Measurements from ENCODE around the gene HHLA2. TPM values are rescaled to one million over a fixed set of nuclear protein-coding genes. Genes with fewer than 3 reads are reported as not detected.

Gene HHLA2
- total and polyA plus RNA-seq, 2 of the 8 experiments (the other 6 are each of a cell fraction or from before 2014, with no cell fraction given), result not detected

GRCh38 chr3:108334701-108335100, 38.4 kb downstream of the HHLA2 start:
- H3K4me2 ChIP-seq (ENCODE audit: insufficient read depth in 1 of 2, low read depth in 2 of 2, low read length in 2 of 2), result no peak overlapping the region
- H3K9me3 ChIP-seq (ENCODE audit: insufficient read depth in 2 of 2, low read depth in 1 of 2, low read length in 1 of 2), result no peaks in the 10 kb centered on the region
- no peak overlapping the region for H2BK5ac ChIP-seq (ENCODE audit: low read depth, low read length)
- WGBS, 2 experiments (ENCODE audit: extremely low coverage in 1 of 2, insufficient coverage in 1 of 2, insufficient read length in 1 of 2, insufficient replicate concordance in 2 of 2, low coverage in 1 of 2, low lambda C conversion rate in 2 of 2, missing lambda C conversion rate in 1 of 2), result 93% methylated on average over 1 of the region's 1 CpG; no CpG with 5 or more reads in 1 of the 2 experiments
- H2BK12ac ChIP-seq (ENCODE audit: low read depth, low read length), result no peak overlapping the region
- FAIRE-seq (no peak), DNase-seq (ENCODE audit: low read depth in 1 of 2, low spot score in 2 of 2) (no peak)
- H4K5ac ChIP-seq (ENCODE audit: insufficient read length, low read depth, low read length), result no peak overlapping the region
- no peaks in the 10 kb centered on the region for H3K79me2 ChIP-seq (ENCODE audit: control insufficient read depth in 1 of 2, insufficient read depth in 2 of 2, low read length in 2 of 2)
- ChIA-PET POLR2A (ENCODE audit: partially characterized antibody) (no interaction called here), CTCF (ENCODE audit: partially characterized antibody) (interaction anchor here (0.8 kb wide), 1 partner anchor 143 kb away, joined by 3 read pairs; no protein-coding TSS in a partner anchor)
- H2BK20ac ChIP-seq (ENCODE audit: low read length), result no peak overlapping the region
- no peak overlapping the region for H3K9ac ChIP-seq (replicated peaks in 1 of 4; ENCODE audit: extremely low read depth in 1 of 4, low read depth in 3 of 4, low read length in 3 of 4)
- no peaks in the 10 kb centered on the region for H3K23me2 ChIP-seq (ENCODE audit: low read depth, low read length)
- no peak overlapping the region for H3K23ac ChIP-seq (ENCODE audit: insufficient read length)
- no peaks in the 10 kb centered on the region for H4K20me1 ChIP-seq (replicated peaks in 1 of 2; ENCODE audit: control insufficient read depth in 1 of 2, insufficient read depth in 2 of 2, low read length in 2 of 2)
- H3K36me3 ChIP-seq (ENCODE audit: control insufficient read depth in 2 of 4, insufficient read depth in 4 of 4, low read length in 3 of 4), result no peaks in the 10 kb centered on the region
- H2AFZ ChIP-seq (ENCODE audit: low read length), result no peak overlapping the region
- H4K8ac ChIP-seq (ENCODE audit: extremely low read depth, insufficient read depth, low read length), result no peak overlapping the region
- H3K4ac ChIP-seq (replicated peaks; ENCODE audit: insufficient read length, low read depth, low read length), result no peak overlapping the region
- H3K18ac ChIP-seq (ENCODE audit: extremely low read depth, low read length), result no peak overlapping the region
- no peak overlapping the region for H3K14ac ChIP-seq (ENCODE audit: insufficient read length)
- H3K4me1 ChIP-seq (replicated peaks in 1 of 4; ENCODE audit: control insufficient read depth in 3 of 4, insufficient read depth in 4 of 4, low read length in 3 of 4), result no peaks in the 10 kb centered on the region
- no peak overlapping the region for H2BK120ac ChIP-seq (replicated peaks; ENCODE audit: low read depth, low read length)
- H2BK15ac ChIP-seq (ENCODE audit: low read length), result no peak overlapping the region
- no peak overlapping the region for H3K56ac ChIP-seq (replicated peaks; ENCODE audit: insufficient read length, low read depth, low read length)
- H2AK5ac ChIP-seq (ENCODE audit: low read depth, low read length), result no peak overlapping the region
- H3K79me1 ChIP-seq (ENCODE audit: low read depth, low read length), result no peaks in the 10 kb centered on the region
- H3K4me3 ChIP-seq (ENCODE audit: extremely low read depth in 1 of 4, insufficient read depth in 2 of 4, low read depth in 3 of 4, low read length in 4 of 4), result no peak overlapping the region
- H3K27ac ChIP-seq (ENCODE audit: low read depth, low read length), result no peak overlapping the region
- H3K27me3 ChIP-seq (replicated peaks in 1 of 4; ENCODE audit: control insufficient read depth in 3 of 4, extremely low read depth in 1 of 4, insufficient read depth in 3 of 4, low read length in 3 of 4), result no peaks in the 10 kb centered on the region
- no peak overlapping the region for H4K91ac ChIP-seq (replicated peaks; ENCODE audit: insufficient read length, low read length)
- TF ChIP-seq FOSL1 (IDR thresholded peaks at IDR 0.05; ENCODE audit: insufficient read depth, low read depth, low read length) (no peak), TAF7 (optimal IDR thresholded peaks at IDR 0.05; ENCODE audit: borderline replicate concordance, low read depth, low read length) (no peak), NRF1 (IDR thresholded peaks at IDR 0.05; ENCODE audit: low read depth, low read length) (no peak), ASH2L (IDR thresholded peaks at IDR 0.05; ENCODE audit: low read length) (no peak), CHD2 (IDR thresholded peaks at IDR 0.05; ENCODE audit: low read length) (no peak), YY1 (IDR thresholded peaks at IDR 0.05; ENCODE audit: low read depth, low read length) (no peak), CREB1 (IDR thresholded peaks at IDR 0.05) (no peak), HDAC6 (IDR thresholded peaks at IDR 0.05; ENCODE audit: low read depth, low read length) (no peak), TAF1 (IDR thresholded peaks at IDR 0.05; ENCODE audit: low read depth, low read length) (no peak), TCF12 (IDR thresholded peaks at IDR 0.05; ENCODE audit: low read depth, low read length) (no peak), GTF2F1 (IDR thresholded peaks at IDR 0.05; ENCODE audit: borderline replicate concordance, low read depth, low read length) (no peak), PHF8 (conservative IDR thresholded peaks at IDR 0.05; ENCODE audit: low read depth, low read length) (no peak), SIRT6 (IDR thresholded peaks at IDR 0.05; ENCODE audit: low read length) (no peak), CTBP2 (IDR thresholded peaks at IDR 0.05; ENCODE audit: borderline replicate concordance, insufficient read depth, insufficient read length, low read length) (no peak), POU5F1 (IDR thresholded peaks at IDR 0.05; ENCODE audit: low read depth, low read length) (no peak)
- TF ChIP-seq, protein P1, sequence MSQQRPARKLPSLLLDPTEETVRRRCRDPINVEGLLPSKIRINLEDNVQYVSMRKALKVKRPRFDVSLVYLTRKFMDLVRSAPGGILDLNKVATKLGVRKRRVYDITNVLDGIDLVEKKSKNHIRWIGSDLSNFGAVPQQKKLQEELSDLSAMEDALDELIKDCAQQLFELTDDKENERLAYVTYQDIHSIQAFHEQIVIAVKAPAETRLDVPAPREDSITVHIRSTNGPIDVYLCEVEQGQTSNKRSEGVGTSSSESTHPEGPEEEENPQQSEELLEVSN (IDR thresholded peaks at IDR 0.05), result no peak
